Stimulated activated CD4-positive, alpha-beta T cell treated with anti-CD3 and anti-CD28 coated beads, Interleukin-12 subunit alpha, Interleukin-12 subunit beta, amount 100 ng/mL, for 24 hours (primary cell): ENCODE data around the gene TPM1.

ENCODE experiments used
- DNase-seq, 2 experiments: peaks; one replicate each; pipeline ENCODE4 v3.0.0-alpha.2; 2020; ENCODE audit warnings: low read depth in 2 of 2

Gene TPM1

GRCh38 chr15:63041402-63041973, 1.1 kb upstream of the TPM1 start:
- DNase-seq = no peak

- DNase-seq = no peak
Observed at GRCh38 chr15:63042877-63043334, 359 bp downstream of the TPM1 start.

- DNase-seq = no peak
Observed at GRCh38 chr15:63043335-63044076, 959 bp downstream of the TPM1 start.

- no peak for DNase-seq
Observed at GRCh38 chr15:63044077-63044644, 1.6 kb downstream of the TPM1 start.

- no peak for DNase-seq
Observed at GRCh38 chr15:63044645-63045464, 2.3 kb downstream of the TPM1 start.

- DNase-seq = no peak
Observed at GRCh38 chr15:63045465-63045840, 2.9 kb downstream of the TPM1 start.

- DNase-seq = no peak
Observed at GRCh38 chr15:63045879-63046278, 3.3 kb downstream of the TPM1 start.

- no peak for DNase-seq
Observed at GRCh38 chr15:63046917-63047760, 4.6 kb downstream of the TPM1 start.

- DNase-seq = no peak
Observed at GRCh38 chr15:63047792-63048114, 5.2 kb downstream of the TPM1 start.

GRCh38 chr15:63048115-63048775, 5.7 kb downstream of the TPM1 start:
- peak; percentile 74 to 81 for DNase-seq

- DNase-seq = no peak
Observed at GRCh38 chr15:63048776-63049665, 6.5 kb downstream of the TPM1 start.

- no peak for DNase-seq
Observed at GRCh38 chr15:63049783-63050371, 7.3 kb downstream of the TPM1 start.

GRCh38 chr15:63050731-63051155, 8.2 kb downstream of the TPM1 start:
- DNase-seq = no peak

GRCh38 chr15:63051156-63052066, 8.9 kb downstream of the TPM1 start:
- no peak for DNase-seq

GRCh38 chr15:63052077-63052841, 9.7 kb downstream of the TPM1 start:
- no peak for DNase-seq

- DNase-seq = no peak
Observed at GRCh38 chr15:63052961-63053698, 10.6 kb downstream of the TPM1 start.

GRCh38 chr15:63054281-63054683, 11.7 kb downstream of the TPM1 start:
- DNase-seq = no peak
